ENCODE measurements around the gene ERC2.

DNA sequence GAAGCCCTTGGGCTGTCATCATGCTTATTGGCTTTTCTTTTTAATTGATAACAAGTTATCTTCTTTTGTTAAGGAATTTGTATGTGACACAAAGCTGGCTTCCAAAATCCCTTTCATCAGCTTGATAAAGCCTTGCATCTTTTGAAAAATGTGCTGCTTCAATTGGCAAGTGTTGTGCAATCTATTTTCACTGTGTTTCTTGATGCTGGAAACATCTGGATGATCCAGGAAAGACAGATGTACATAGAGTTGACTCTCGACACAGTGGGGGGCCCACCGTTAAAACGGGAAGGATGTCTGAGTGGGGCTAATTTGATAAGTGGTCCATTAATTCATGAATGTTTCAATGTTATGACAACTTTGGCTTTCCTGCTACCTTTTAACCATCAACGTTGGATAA is 822.8 kb downstream of the ERC2 start:
- TF ChIP-seq EP300 (IDR thresholded peaks at IDR 0.05) (no peak), POLR2A (IDR thresholded peaks at IDR 0.05) (no peak)
- TF ChIP-seq, protein P1, sequence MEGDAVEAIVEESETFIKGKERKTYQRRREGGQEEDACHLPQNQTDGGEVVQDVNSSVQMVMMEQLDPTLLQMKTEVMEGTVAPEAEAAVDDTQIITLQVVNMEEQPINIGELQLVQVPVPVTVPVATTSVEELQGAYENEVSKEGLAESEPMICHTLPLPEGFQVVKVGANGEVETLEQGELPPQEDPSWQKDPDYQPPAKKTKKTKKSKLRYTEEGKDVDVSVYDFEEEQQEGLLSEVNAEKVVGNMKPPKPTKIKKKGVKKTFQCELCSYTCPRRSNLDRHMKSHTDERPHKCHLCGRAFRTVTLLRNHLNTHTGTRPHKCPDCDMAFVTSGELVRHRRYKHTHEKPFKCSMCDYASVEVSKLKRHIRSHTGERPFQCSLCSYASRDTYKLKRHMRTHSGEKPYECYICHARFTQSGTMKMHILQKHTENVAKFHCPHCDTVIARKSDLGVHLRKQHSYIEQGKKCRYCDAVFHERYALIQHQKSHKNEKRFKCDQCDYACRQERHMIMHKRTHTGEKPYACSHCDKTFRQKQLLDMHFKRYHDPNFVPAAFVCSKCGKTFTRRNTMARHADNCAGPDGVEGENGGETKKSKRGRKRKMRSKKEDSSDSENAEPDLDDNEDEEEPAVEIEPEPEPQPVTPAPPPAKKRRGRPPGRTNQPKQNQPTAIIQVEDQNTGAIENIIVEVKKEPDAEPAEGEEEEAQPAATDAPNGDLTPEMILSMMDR (IDR thresholded peaks at IDR 0.05), result no peak

All from ovary (tissue), 3 donors.